Fibroblast of the aortic adventitia (primary cell): Measurements from ENCODE around the gene PLA2G10. TPM values are rescaled to one million over a fixed set of nuclear protein-coding genes. Genes with fewer than 3 reads are reported as not detected.

Experiments used
- DNase-seq: peaks from one replicate; pipeline ENCODE4 v3.0.0-alpha.2; 2010; ENCODE audit warnings: low read depth
- H3K4me3 ChIP-seq: 2 replicates; pipeline ENCODE4 v1.5.1; 2011; ENCODE audit warnings: low read depth, mild to moderate bottlenecking, control low read depth, low read length, moderate library complexity
- total RNA-seq: library from RNA; depleted of rRNA; stranded (reverse); fragments of >200 nt; gene quantifications from 2 replicates; pipeline ENCODE4 v1.2.3, GENCODE V29; 2012; ENCODE audit warnings: low replicate concordance
- TF ChIP-seq, protein P1 (sequence below): IDR thresholded peaks from 2 replicates; pipeline ENCODE4 v1.5.1; 2011; ENCODE audit warnings: mild to moderate bottlenecking, low read length, control low read depth, inconsistent platforms; ENCODE audit not compliant: insufficient read depth

Gene PLA2G10
- total RNA-seq, 1 donor = not detected

DNA sequence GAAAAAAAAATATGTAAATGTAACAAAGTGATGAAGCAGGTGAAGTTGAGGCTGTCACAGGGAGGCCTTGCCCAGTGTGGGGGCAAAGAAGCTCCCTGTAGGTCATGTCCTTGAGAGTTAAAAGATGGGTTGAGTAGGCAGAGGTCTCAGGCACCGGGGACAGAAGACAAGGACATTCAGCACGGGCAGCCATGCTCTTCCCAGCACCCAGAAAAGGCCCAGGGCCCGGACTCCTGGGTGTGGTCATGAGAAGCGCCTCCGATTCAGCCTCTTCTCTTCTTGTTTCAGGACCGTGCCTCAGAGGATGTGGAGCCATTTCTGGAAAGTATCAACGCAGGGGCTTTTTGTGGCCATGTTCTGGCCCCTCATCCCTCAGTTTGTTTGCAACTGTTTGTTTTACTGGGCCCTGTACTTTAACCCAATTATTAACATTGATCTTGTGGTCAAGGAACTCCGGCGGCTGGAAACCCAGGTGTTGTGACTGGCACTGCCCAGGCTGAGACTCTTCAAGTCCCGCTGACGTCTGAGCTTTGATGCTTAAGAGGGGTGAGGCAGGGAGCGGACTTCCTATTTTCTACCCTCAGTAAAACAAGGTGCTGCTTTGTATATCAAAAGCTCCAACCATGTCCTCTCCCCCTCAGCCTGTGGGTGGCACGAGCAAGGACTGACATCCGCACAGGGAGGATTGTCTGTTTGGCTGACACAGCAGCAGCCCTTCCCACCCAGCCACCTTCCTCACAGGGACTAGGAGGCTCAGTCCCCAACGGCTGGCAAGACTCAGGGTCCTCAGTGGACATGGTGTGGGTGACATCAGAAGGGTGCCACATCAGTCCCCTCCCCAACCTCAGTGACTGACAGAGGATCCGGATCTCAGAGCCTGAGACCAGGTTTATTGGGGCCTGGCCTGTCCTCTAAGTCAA is 26.5 kb downstream of the PLA2G10 start:
- TF ChIP-seq, protein P1, sequence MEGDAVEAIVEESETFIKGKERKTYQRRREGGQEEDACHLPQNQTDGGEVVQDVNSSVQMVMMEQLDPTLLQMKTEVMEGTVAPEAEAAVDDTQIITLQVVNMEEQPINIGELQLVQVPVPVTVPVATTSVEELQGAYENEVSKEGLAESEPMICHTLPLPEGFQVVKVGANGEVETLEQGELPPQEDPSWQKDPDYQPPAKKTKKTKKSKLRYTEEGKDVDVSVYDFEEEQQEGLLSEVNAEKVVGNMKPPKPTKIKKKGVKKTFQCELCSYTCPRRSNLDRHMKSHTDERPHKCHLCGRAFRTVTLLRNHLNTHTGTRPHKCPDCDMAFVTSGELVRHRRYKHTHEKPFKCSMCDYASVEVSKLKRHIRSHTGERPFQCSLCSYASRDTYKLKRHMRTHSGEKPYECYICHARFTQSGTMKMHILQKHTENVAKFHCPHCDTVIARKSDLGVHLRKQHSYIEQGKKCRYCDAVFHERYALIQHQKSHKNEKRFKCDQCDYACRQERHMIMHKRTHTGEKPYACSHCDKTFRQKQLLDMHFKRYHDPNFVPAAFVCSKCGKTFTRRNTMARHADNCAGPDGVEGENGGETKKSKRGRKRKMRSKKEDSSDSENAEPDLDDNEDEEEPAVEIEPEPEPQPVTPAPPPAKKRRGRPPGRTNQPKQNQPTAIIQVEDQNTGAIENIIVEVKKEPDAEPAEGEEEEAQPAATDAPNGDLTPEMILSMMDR = no peak
- DNase-seq = no peak
- no peak overlapping the region for H3K4me3 ChIP-seq

DNA sequence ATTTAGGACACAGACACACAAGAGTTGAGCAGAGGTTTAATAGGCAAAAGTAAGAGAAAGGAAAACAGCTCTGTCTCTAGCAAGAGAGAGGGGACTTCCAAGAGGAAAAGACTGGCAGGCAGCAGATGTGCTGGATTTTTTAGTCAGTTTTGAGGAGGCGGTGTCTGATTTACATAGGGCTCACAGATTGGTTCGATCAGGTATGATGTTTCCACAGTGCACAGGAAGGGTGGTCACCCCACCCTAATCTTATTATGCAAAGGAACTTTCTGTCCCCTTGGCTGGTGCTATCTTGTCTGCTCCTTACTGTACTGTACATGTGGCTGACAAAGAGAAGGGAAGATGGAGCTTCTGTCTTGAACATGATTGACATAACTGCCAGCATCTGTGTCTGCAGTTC is 36.0 kb downstream of the PLA2G10 start:
- DNase-seq = no peak
- TF ChIP-seq, protein P1 = no peak
- no peak overlapping the region for H3K4me3 ChIP-seq

DNA sequence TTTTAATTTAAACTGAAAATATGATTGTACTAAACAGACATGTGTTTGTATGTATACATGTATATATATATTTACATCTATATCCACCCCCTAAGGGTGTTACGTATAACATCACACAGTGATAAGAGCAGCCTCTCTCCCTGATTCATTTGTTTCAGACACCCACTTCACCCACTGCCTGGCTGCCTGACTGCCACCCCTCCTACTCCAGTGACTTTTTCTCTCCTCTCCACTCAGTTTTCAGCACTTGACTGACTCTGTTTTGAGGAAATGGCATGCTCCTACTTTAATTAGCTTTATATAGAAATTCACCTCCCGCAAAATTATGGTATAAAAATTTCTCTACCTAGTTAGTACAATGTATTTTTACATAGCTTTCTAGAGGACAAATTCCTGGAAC is 41.4 kb downstream of the PLA2G10 start:
- no peak overlapping the region for H3K4me3 ChIP-seq
- TF ChIP-seq, protein P1 = no peak
- DNase-seq = no peak

DNA sequence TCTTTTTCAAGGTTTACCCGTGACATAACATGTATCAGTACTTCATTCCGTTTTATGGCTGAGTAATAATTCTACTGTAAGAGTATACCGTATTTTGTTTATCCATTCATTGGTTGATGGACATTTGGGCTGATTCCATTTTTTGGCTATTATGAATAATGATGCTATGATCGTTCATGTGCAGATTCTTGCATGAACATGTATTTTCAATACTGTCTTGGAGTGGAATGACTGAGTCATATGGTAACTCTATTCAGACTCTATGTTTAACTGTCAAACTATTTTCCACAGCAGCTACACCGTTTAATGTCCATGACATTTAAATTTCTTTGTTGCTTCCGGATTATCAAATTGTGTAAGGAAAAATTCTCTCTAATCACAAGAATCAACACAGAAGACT is 43.5 kb downstream of the PLA2G10 start:
- TF ChIP-seq, protein P1 = no peak
- no peak overlapping the region for H3K4me3 ChIP-seq
- no peak for DNase-seq

DNA sequence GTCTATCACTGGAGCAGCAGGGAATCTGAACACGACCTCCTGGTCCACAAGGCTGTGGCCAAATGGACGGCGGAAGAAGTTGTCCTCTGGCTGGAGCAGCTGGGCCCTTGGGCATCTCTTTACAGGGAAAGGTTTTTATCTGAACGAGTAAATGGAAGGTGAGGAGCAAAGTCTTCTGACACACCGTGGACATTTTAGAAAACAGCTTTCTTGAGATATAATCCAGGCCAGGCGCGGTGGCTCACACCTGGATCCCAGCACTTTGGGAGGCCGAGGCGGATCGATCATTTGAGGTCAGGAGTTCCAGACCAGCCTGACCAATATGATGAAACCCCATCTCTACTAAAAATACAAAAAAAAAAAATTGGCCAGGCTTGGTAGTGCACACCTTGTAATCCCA is 44.3 kb downstream of the PLA2G10 start:
- no peak overlapping the region for H3K4me3 ChIP-seq
- TF ChIP-seq, protein P1 = no peak
- DNase-seq = no peak

DNA sequence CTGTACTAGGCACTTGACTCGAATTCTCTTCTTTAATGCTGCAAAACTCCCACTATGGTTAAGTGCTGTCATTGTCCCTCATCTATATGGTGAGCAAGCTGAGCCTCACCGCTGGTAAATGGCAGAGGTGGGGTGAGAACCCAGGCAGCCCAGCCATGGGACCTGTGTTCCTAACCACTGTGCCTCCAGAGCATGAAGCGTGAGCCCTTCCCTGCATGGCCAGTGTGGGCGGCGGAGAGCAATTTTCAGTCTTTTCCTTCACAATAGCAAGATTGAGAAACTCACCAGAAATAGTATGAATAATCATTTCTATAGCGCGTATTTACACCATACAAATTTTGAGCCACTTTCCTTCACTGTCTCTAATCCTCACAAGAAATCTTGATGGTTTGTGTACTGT is 52.2 kb downstream of the PLA2G10 start:
- TF ChIP-seq, protein P1 = no peak
- H3K4me3 ChIP-seq = no peak overlapping the region
- no peak for DNase-seq
